ENCODE results near the gene CLCA2.
A peak's percentile ranks its signal among the peaks of the same experiment; 100 is the strongest.

CLCA2 gene

GRCh38 chr1:86478416-86479156 is 54.6 kb downstream of the CLCA2 start:
- no peak for TF ChIP-seq CTCF (IDR thresholded peaks at IDR 0.05; ENCODE audit: low read length, missing control alignments)
- peak; percentile 16 for DNase-seq (ENCODE audit: low read depth)
- no peak overlapping the region for H3K4me3 ChIP-seq (replicated peaks; ENCODE audit: low read depth, low read length)

- DNase-seq (ENCODE audit: low read depth), result no peak
- no peak overlapping the region for H3K4me3 ChIP-seq (replicated peaks; ENCODE audit: low read depth, low read length)
- no peak for TF ChIP-seq CTCF (IDR thresholded peaks at IDR 0.05; ENCODE audit: low read length, missing control alignments)
Observed at GRCh38 chr1:86481966-86482365, 58.0 kb downstream of the CLCA2 start.

- DNase-seq (ENCODE audit: low read depth), result peak; percentile 58
- TF ChIP-seq CTCF (IDR thresholded peaks at IDR 0.05; ENCODE audit: low read length, missing control alignments), result no peak
- H3K4me3 ChIP-seq (replicated peaks; ENCODE audit: low read depth, low read length), result no peak overlapping the region
Observed at GRCh38 chr1:86487131-86487810, 63.3 kb downstream of the CLCA2 start.

- DNase-seq (ENCODE audit: low read depth), result no peak
- H3K4me3 ChIP-seq (replicated peaks; ENCODE audit: low read depth, low read length), result no peak overlapping the region
- no peak for TF ChIP-seq CTCF (IDR thresholded peaks at IDR 0.05; ENCODE audit: low read length, missing control alignments)
Observed at GRCh38 chr1:86487811-86488141, 63.8 kb downstream of the CLCA2 start.

GRCh38 chr1:86489242-86489878 is 65.4 kb downstream of the CLCA2 start:
- no peak overlapping the region for H3K4me3 ChIP-seq (replicated peaks; ENCODE audit: low read depth, low read length)
- DNase-seq (ENCODE audit: low read depth), result no peak
- no peak for TF ChIP-seq CTCF (IDR thresholded peaks at IDR 0.05; ENCODE audit: low read length, missing control alignments)

- no peak for DNase-seq (ENCODE audit: low read depth)
- TF ChIP-seq CTCF (IDR thresholded peaks at IDR 0.05; ENCODE audit: low read length, missing control alignments), result no peak
- H3K4me3 ChIP-seq (replicated peaks; ENCODE audit: low read depth, low read length), result no peak overlapping the region
Observed at GRCh38 chr1:86491171-86491950, 67.4 kb downstream of the CLCA2 start.

Measured in fibroblast of pulmonary artery (primary cell).